AG08396 (cell line): Measurements from ENCODE around the gene TOB1.

Experiments
- DNase-seq: peaks from one replicate; pipeline ENCODE4 v3.0.0; 2012; ENCODE audit warnings: low spot score, mixed read lengths

The TOB1 gene

DNA sequence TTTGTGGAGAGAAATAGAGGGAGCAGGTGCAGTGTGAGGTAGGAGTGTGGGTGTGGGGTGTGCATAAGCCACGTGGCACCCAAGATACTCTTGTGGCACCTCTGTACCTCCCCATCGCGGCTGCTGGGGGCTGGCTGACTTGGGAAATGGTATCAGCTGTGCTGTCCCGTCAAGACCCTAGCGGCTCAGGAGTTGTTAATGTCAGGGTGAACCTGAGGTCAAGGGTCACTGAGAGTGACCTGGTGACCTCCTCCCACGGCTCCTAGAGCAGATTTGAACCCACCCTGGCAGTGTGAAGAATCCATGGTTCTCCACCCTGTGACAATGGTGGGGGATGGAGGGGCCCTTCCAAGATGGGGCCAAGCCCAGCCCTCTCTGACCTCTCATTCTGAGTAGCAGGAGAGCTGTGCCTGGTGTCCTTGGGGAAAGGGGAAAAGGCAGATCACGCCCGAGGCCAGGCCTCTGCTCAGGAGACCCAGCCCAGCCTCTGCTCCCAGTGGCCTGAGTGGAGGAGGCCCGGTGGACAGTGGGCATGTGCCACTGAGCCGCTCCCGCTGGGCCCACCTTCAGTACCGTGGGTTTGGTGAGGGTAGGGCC is 33.8 kb downstream of the TOB1 start:
- DNase-seq: no peak

DNA sequence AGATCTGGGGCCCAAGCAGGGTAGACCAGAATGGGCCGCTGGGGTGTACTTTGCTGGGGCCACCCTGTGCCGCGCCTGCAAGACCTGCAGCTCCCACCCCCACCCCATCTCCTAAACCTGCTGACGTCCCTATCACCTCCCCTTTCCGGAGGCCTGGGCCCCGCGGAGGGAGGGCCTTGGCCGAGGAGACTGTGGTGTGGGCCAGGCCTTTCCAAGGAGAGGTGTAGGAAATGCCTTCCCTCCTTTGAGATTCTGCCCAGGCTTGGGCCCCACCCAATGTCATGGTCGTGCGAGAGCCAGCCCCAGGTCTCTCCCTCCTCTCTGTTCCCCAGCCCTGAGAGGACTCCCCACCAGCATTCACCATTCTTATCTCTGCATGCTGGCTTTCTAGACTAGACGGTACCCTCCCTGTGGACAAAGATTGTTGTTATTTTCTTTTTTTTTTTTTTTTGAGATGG is 34.7 kb downstream of the TOB1 start:
- DNase-seq: no peak

DNA sequence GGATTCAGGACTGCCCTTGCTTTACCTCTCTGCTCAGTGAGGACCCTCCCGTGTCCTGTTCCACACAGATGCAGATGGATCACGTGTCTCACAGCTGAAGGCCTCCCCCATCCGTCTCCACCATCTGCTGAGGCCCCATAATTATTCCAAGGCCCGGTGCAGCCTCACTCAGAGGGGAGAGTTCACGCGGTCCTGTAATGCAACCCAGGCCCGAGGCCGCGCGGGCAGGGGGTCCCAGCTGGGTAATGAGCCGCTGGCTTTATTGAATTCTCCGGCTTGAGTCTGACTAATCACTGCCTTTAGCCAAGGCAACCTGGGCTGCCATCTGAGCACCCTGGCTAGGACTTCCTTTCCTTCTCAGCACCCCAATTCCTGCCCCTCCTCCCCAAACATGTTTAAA is 35.2 kb downstream of the TOB1 start:
- DNase-seq: no peak

DNA sequence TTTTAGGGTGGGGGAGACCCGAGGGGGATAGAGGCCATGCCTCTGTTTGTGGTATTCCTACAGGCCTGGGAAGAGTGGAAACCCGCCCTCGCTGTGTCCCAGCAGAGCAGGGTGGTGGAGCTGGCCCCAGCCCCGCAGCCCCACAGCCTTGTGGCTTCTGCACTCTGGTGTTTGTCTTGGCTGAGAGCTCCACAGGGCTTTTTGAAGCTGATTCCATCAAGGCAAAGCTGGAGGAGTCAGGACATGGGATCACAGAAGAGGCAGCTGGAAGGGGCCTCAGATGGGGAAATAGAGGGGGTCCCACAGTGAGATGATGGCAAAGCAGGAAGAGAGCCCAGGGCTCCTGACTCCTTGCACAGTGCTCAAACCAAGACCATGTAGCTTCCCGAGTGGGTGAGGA is 35.8 kb downstream of the TOB1 start:
- DNase-seq: no peak

- no peak for DNase-seq
Measured at GRCh38 chr17:50829332-50829731, 36.8 kb downstream of the TOB1 start.

DNA sequence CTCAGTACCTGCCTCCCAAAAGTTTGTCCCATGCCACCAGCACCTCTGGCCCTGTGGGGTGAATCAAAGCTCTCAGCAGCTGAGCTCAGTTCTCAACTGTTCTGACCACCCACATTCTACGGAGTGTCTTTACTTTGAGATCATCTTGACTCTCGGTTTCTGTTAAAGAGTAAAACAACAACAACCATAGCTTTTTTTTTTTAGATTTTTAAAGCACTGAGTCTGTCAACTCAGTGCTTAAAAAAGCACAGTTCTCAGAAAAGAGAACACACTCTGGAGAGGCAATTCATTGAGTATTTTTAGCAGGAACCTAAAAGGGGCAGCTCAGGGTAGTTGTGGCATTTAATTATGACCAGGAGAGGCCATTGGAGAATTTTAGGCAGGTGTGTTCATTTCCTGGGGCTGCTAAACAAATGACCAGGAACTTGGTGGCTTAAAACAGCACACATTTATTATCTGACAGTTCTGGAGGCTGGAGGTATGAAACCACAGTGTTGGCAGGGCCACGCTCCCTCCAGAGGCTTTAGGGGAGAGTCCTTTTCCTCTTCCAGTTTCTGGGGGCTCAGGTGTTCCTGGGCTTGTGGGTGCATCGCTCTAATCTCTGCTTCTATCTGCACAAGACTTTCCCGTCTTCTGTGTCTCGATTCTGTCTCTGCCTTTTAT is 37.5 kb downstream of the TOB1 start:
- no peak for DNase-seq

GRCh38 chr17:50825188-50825587 is 41.0 kb downstream of the TOB1 start:
- no peak for DNase-seq

DNA sequence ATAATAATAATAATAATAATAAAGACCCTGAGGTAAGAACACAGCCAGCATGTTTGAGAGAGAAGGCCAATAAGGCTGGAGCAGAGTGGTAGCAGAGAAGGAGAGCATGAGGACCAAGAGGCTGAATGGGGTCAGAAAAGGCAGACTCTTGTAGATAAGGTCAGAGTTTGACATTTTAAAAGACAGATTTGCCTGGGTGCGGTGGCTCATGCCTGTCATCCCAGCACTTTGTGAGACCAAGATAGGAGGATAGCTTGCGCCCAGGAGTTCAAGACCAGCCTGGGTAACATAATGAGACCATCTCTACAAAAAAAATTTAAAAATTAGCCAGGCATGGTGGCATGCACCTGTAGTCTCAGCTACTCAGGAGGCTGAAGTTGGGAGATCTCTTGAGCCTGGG is 41.7 kb downstream of the TOB1 start:
- DNase-seq: no peak

DNA sequence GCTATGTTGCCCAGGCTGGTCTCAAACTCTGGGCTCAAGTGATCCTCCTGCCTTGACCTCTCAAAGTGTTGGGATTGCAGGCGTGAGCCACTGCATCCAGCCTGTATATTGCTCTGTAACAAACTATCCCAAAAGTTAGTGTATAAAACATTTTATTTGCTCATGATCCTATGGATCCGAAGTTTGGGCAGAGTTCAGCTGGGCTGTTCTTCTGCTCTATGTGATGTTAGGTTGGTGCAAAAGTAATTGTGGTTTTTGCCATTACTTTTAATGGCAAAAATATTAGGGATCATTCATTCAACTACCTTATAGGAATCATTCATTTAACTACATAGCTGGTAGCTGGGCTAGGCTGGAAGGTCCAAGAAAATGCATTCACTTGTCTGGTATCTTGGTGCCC is 43.6 kb downstream of the TOB1 start:
- no peak for DNase-seq

DNA sequence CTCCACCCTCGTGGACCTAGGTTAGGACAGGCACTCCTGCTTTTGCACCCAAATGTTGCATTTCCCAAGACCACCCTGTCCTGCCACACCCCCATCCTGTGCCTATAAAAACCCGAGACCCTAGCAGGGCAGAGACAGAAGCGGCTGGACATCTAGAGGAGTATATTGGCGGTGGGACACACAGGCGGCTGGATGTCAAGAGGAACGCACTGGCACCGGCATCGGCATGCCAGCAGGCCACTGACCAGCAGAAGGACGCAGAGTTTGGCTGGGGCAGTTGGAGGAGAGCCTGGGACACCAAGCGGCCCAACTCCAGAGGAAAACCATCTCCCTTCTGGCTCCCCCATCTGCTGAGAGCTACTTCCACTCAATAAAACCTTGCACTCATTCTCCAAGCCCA is 45.5 kb downstream of the TOB1 start:
- no peak for DNase-seq

DNA sequence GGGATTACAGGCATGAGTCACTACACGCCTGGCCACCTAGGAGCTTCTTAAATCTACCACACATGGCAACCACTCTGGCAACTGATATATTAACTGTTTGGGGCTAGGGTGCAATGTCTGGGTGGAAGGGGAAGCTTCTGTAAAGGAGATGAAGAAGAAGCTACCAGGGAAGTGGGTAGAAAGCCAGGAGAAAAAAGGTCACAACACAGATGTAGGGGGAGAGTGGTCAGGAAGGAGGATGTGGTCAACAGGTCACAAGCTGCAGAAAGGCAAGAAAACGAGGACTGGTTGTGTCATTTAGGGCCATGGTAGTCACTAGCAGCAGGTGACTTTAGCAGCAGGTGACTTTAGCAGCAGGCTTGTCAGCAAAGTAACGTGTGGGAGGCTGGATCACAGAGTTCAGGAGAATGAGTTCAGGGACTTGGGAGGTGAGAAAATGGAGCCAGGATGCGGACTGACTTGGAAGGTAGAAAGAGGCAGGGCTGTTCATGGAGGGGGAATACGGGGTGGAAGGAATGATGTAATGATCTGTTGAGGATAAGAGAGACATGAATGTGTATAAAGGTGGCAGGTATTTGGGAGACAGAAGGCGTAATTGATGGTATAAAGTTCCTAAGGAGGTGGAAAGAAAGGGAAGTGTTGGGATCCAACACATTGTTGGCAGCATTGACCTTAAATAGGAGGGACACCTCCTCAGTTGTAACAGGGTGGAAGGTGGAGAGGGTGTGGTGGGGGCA is 47.1 kb downstream of the TOB1 start:
- no peak for DNase-seq

DNA sequence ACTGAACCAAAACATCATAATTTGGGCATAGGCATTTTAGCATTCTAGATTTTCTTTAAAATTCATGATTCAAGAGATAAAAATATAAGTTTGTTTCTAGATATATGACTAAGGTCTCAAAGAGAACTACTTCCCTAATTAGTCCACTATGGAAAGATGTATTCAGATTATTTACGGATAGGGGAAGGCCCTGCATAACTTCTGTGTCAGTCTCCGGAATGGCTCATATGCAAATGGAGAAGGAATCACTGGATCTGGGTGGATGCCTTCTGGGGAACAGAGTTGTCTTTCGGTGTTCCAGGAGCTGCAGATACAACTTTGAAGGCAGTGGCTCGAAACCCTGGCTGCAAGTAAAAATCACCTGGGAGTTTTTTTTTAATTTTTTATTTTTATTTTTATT is 47.9 kb downstream of the TOB1 start:
- DNase-seq: no peak

DNA sequence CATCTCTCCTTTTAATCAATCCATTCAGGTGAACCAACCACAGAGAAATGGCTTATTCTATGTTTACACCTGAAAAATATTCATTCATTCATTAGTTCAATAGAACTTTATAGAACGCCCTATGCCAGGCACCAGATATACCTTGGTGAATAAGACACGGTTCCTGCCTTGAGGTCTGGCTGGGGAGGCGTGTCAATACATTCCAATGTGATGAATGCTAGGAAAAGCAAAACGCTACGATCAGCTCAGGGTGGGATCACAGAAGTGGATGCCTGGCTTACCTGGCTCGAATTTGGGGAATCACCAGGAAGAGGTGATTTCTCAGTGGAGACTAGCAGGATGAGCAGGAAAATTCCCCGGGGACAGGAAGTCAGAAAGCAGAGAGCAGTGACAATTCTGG is 48.3 kb downstream of the TOB1 start:
- DNase-seq: peak; percentile 43

- DNase-seq: peak; percentile 67
Measured at GRCh38 chr17:50816771-50817751, 49.1 kb downstream of the TOB1 start.

- DNase-seq: no peak
Measured at GRCh38 chr17:50816271-50816670, 49.9 kb downstream of the TOB1 start.

DNA sequence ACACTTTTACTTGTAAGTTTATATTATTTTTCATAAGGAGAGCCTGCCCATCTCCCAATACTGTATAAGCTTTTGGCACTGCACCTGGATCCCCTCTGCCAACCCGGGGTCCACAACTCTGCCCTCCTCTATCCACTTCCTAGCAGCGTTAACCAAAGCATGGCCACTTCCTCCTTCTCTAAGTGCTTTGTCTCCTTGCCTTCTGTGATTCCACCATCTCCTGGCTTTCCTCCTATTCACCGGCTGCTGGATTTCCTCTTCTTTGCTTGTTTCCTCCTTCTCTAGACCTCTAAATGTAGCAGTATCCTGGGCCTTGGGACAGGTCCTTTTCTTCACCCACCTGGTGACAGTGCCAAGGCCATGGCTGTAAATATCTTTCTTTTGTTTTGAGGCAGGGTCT is 50.8 kb downstream of the TOB1 start:
- DNase-seq: no peak

GRCh38 chr17:50813583-50813982 is 52.6 kb downstream of the TOB1 start:
- no peak for DNase-seq
